ENCODE measurements around the gene CPN1.
"Not testable (repeated sequence)": the region's sequence is repeated elsewhere in the genome, so short reads cannot be mapped to it uniquely, and the experiment has no call there.

Gene CPN1

GRCh38 chr10:100089241-100089640, 7.6 kb upstream of the CPN1 start:
- H3K36me3 ChIP-seq (replicated peaks; ENCODE audit: low read depth, low read length): no peaks in the 10 kb centered on the region
- no peaks in the 10 kb centered on the region for H3K4me1 ChIP-seq (ENCODE audit: low read length)
- no peak for TF ChIP-seq CTCF (IDR thresholded peaks at IDR 0.05; ENCODE audit: low read depth, low read length)
- TF ChIP-seq EZH2phosphoT487 (IDR thresholded peaks at IDR 0.05; ENCODE audit: low read depth): no peak
- H3K4me2 ChIP-seq (ENCODE audit: low read length): no peak overlapping the region
- H3K9me3 ChIP-seq (ENCODE audit: insufficient read depth, low read length): no peaks in the 10 kb centered on the region
- H3K9ac ChIP-seq (ENCODE audit: low read length): no peak overlapping the region
- H3K27ac ChIP-seq (ENCODE audit: low read length): no peak overlapping the region
- no peaks in the 10 kb centered on the region for H3K79me2 ChIP-seq (ENCODE audit: low read length)
- peaks cover 4% of the 10 kb centered on the region; the same call in 1 of the 2 replicates for H3K27me3 ChIP-seq (ENCODE audit: low read depth, low read length)
- H4K20me1 ChIP-seq (ENCODE audit: insufficient read depth, low read length): no peaks in the 10 kb centered on the region
- no peak overlapping the region for H3K4me3 ChIP-seq (ENCODE audit: low read length)
- no peak overlapping the region for H2AFZ ChIP-seq (ENCODE audit: low read depth, low read length)

- H3K27me3 ChIP-seq (ENCODE audit: low read depth, low read length); H3K36me3 ChIP-seq (replicated peaks; ENCODE audit: low read depth, low read length); H3K4me1 ChIP-seq (ENCODE audit: low read length); H3K4me2 ChIP-seq (ENCODE audit: low read length); H4K20me1 ChIP-seq (ENCODE audit: insufficient read depth, low read length); H3K9ac ChIP-seq (ENCODE audit: low read length); H3K4me3 ChIP-seq (ENCODE audit: low read length); H3K27ac ChIP-seq (ENCODE audit: low read length); H3K79me2 ChIP-seq (ENCODE audit: low read length); H3K9me3 ChIP-seq (ENCODE audit: insufficient read depth, low read length); H2AFZ ChIP-seq (ENCODE audit: low read depth, low read length): not testable (repeated sequence)
Measured at GRCh38 chr10:100086708-100087107, 5.0 kb upstream of the CPN1 start.

- Histone ChIP-seq H3K9me3 (ENCODE audit: insufficient read depth, low read length) (no peaks in the 10 kb centered on the region), H2AFZ (ENCODE audit: low read depth, low read length) (no peak overlapping the region), H3K9ac (ENCODE audit: low read length) (no peak overlapping the region), H3K27me3 (ENCODE audit: low read depth, low read length) (peaks cover 4% of the 10 kb centered on the region; the same call in 1 of the 2 replicates), H4K20me1 (ENCODE audit: insufficient read depth, low read length) (no peaks in the 10 kb centered on the region), H3K27ac (ENCODE audit: low read length) (no peak overlapping the region), H3K4me3 (ENCODE audit: low read length) (no peak overlapping the region), H3K36me3 (replicated peaks; ENCODE audit: low read depth, low read length) (no peaks in the 10 kb centered on the region), H3K4me2 (ENCODE audit: low read length) (no peak overlapping the region), H3K4me1 (ENCODE audit: low read length) (no peaks in the 10 kb centered on the region), H3K79me2 (ENCODE audit: low read length) (no peaks in the 10 kb centered on the region)
- TF ChIP-seq CTCF (IDR thresholded peaks at IDR 0.05; ENCODE audit: low read depth, low read length) (no peak), EZH2phosphoT487 (IDR thresholded peaks at IDR 0.05; ENCODE audit: low read depth) (no peak)
Measured at GRCh38 chr10:100085596-100085995, 3.9 kb upstream of the CPN1 start.

GRCh38 chr10:100083623-100084022, 2.0 kb upstream of the CPN1 start:
- Histone ChIP-seq H3K9me3 (ENCODE audit: insufficient read depth, low read length) (no peaks in the 10 kb centered on the region), H2AFZ (ENCODE audit: low read depth, low read length) (no peak overlapping the region), H3K4me2 (ENCODE audit: low read length) (no peak overlapping the region), H3K27ac (ENCODE audit: low read length) (no peak overlapping the region), H4K20me1 (ENCODE audit: insufficient read depth, low read length) (no peaks in the 10 kb centered on the region), H3K4me3 (ENCODE audit: low read length) (no peak overlapping the region), H3K9ac (ENCODE audit: low read length) (no peak overlapping the region), H3K4me1 (ENCODE audit: low read length) (no peaks in the 10 kb centered on the region), H3K27me3 (ENCODE audit: low read depth, low read length) (peaks cover 4% of the 10 kb centered on the region; the same call in 1 of the 2 replicates), H3K36me3 (replicated peaks; ENCODE audit: low read depth, low read length) (no peaks in the 10 kb centered on the region), H3K79me2 (ENCODE audit: low read length) (no peaks in the 10 kb centered on the region)
- no peak for TF ChIP-seq EZH2phosphoT487 (IDR thresholded peaks at IDR 0.05; ENCODE audit: low read depth)
- no peak for TF ChIP-seq CTCF (IDR thresholded peaks at IDR 0.05; ENCODE audit: low read depth, low read length)

GRCh38 chr10:100082276-100082675, 607 bp upstream of the CPN1 start:
- H3K9me3 ChIP-seq (ENCODE audit: insufficient read depth, low read length); H3K4me3 ChIP-seq (ENCODE audit: low read length); H3K79me2 ChIP-seq (ENCODE audit: low read length); H3K9ac ChIP-seq (ENCODE audit: low read length); H3K27ac ChIP-seq (ENCODE audit: low read length); H4K20me1 ChIP-seq (ENCODE audit: insufficient read depth, low read length); H2AFZ ChIP-seq (ENCODE audit: low read depth, low read length); H3K36me3 ChIP-seq (replicated peaks; ENCODE audit: low read depth, low read length); H3K4me2 ChIP-seq (ENCODE audit: low read length); H3K4me1 ChIP-seq (ENCODE audit: low read length); H3K27me3 ChIP-seq (ENCODE audit: low read depth, low read length): not testable (repeated sequence)
